ENCODE results near the gene ENTHD1.
A peak's percentile ranks its signal among the peaks of the same experiment; 100 is the strongest.
"Not testable (repeated sequence)": the region's sequence is repeated elsewhere in the genome, so short reads cannot be mapped to it uniquely, and the experiment has no call there.

Gene ENTHD1

GRCh38 chr22:39773976-39774539 lies 119.5 kb downstream of the ENTHD1 start:
- DNase-seq, result no peak

DNA sequence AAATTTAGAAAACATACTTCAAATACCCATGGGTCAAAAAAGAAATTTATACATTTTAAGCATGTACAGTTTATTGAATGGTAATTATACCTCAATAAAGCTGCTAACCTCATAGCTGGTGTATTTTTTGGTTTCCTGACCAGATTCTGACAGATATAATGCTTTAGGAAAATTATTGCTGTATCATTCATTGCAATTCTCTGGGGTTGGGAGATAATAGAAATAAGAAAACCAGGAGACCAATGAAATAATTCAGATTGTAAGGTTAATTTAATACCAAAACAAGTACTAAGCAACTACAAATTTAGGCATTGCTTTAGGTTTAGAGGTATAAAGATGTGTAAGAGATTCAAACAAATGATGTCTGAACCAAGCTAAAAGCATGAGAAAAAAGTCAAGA lies 120.1 kb downstream of the ENTHD1 start:
- no peak for DNase-seq

GRCh38 chr22:39771486-39771885 lies 122.1 kb downstream of the ENTHD1 start:
- DNase-seq, result no peak

DNA sequence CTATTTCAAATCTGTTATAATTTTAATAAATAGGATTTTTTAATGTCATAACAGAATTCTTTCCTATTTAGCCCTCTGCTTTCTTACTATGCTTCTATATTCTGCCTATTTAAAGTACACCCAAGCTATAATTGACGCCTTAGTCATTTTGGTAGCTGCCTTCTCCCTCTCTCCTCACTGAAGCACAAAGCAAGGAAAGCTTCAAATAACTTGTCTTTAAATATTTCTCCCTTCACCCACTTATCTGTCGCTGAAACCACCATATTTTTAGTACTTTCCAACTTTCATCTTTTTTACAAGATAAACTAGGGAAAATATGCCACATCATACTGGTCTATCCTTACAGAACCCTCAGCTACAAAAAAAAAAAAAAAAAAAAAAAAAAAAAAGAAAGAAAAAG lies 127.9 kb downstream of the ENTHD1 start:
- DNase-seq, result no peak

- DNase-seq, result no peak
These were observed 128.5 kb downstream of the ENTHD1 start for GRCh38 chr22:39765046-39765445.

- no peak for DNase-seq
These were observed 130.3 kb downstream of the ENTHD1 start for GRCh38 chr22:39763276-39763675.

DNA sequence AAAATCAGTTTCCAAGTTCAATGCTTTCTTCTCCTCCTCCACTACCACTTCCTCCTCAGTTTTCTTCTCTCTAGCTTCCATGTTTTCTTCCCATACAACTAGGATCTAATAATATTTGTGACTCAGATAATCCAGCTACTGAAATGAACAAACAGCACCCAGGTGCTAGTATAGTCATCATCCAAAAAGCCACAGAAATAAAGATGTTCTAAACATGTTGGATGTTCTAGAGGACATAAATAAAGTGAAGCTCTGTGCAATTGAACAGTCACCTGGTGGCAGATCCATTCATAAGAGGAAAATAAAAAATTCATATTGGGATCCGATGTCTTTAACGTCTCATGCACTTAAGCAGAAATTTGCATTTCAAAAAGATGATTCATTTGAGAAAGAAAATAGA lies 142.8 kb downstream of the ENTHD1 start:
- DNase-seq, result no peak

DNA sequence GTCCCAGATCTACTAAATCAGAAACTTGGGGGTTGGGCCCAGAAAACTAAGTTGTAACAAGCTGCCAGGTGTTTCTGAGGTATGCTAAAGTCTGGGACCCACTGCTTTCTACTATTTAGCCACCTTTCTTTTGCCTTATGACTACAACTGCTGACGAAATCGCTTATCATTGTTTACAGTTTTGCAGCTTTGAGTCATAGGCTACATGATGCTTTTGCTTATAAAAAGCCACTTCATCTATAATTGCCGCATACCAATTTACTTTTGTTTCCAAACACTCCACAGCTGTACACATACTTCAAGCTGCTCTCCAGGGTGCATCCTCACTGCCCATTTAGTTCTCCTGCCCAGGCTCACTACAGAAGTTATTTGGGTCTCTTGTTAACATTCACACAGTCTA lies 144.7 kb downstream of the ENTHD1 start:
- DNase-seq, result peak; percentile 14 to 26

GRCh38 chr22:39746600-39747262 lies 146.8 kb downstream of the ENTHD1 start:
- DNase-seq, result no peak

- no peak for DNase-seq
These were observed 147.8 kb downstream of the ENTHD1 start for GRCh38 chr22:39745789-39746188.

GRCh38 chr22:39744353-39744752 lies 149.2 kb downstream of the ENTHD1 start:
- DNase-seq, result no peak

DNA sequence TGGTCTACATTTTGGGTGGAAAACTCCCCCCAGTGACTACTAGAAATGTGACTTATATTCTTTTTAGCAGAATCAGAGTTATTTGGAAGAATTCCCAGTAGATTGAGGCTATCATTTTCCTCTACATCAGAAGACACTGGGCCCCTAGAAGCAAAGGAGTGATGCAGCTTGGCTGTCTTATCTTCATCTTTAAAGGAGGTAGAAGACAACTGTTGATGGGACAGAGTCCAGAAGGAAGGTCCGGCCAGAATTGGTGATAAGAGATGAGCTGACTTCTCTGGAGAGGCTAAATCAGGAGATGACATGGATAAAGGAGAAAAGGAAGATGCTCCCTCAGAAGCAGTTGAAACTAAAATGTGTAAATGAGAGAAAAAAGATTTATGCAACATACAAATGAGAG lies 149.6 kb downstream of the ENTHD1 start:
- DNase-seq, result no peak

DNA sequence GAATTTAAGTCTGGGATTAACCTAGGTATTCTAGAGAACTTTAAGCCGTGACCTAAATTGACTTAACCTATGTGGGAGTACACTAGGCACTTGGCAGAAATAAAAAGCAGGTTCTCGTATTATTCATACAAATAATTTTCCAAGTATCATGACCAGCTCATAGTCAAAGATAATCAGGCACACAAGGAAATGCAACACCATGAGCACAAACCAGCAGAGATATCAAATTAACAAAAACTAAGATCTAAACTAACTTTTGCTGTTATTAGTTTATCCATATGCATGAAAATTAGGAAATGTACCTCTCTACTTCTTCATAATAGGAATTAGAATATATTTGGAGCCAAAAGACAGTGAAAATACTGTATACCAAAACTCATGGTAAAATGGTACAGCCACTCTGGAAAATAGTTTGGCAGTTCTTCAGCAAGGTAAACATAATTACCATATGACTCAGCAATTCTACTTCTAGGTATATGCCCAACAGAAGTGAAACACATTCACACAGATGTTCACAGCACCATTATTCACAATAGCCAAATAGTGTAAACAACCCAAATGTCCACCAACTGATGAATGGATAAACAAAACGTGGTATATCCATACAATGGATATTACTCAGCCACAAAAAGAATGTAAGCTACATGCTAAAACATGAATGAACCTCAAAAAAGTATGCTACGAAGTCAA lies 154.1 kb downstream of the ENTHD1 start:
- DNase-seq, result no peak

- DNase-seq, result no peak
These were observed 154.8 kb downstream of the ENTHD1 start for GRCh38 chr22:39738746-39739145.

DNA sequence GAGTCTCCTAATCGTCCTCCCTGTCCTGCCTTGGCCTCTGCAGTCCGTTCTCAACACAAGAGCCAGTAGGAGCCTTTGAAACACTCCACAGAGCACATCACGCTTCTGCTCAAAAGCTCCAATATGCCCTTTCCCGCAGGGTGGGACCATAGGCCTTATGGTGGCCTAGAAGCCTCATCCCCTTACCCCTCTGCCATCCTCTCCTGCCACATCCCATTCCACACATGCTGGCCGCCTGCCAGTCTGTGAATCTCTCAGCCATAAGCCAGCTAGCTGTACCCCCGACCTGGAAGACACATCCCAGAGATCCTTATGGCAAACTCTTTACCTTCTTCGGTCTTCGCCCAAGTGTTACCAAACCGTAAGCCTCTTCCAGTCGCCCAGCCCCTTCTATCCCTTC lies 157.8 kb downstream of the ENTHD1 start:
- DNase-seq, result no peak

DNA sequence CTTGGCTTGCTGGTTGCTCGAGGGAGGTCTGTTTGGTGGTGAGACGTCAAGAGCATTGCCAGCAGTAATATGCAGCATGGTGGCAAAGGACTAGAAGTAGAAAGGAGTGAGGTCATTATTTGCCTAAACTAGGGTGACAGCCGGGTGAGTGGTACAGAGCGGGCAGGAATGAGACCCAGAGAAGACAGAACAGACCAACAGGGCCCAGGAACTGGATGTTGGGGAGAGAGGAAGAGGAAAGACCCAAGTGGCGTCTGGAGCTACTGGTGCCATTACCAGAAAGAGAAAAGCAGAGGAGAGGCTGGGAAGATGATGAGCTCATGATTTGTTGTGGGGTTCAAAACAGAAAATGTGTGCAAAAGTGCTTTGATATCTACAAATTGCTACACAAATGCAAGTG lies 158.7 kb downstream of the ENTHD1 start:
- DNase-seq, result no peak

- not testable (repeated sequence) for DNase-seq
These were observed 159.5 kb downstream of the ENTHD1 start for GRCh38 chr22:39734046-39734445.

GRCh38 chr22:39733191-39733590 lies 160.4 kb downstream of the ENTHD1 start:
- DNase-seq, result no peak

- DNase-seq, result no peak
These were observed 160.9 kb downstream of the ENTHD1 start for GRCh38 chr22:39732625-39733024.

DNA sequence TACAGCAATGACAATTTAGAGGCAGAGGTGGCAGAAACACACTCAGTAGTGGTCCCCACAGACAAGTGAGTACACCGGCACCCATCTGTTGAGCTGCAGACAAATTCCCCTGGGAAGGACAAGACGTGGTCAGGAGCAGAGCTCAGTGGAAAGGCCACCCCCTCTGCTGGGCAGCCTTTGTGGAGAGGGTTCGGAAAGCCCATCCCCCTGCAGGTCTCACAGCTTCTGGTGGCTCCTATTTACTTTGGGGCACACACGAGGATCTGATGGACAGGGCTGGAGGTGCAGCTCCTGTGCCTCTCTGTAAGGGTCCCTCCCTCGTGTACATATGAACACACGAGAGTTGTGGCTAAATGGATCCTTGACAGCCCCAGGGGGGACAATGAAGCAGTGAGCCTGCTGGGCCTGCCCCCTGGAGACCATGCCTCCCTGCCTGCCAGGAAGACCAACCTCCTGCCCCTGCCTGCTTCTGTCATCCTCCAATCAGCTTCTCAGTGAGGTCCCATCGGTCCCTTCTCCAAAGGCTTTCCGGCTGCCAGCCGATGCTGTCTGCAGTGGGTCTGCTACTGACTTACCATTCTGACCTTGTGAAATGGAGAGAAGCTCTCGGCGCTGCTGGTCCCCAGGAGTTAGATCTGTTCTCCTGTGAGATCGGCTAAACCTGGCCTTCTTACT lies 161.5 kb downstream of the ENTHD1 start:
- peak in 1 of 2 experiments; percentile 62 for DNase-seq

GRCh38 chr22:39731481-39731880 lies 162.1 kb downstream of the ENTHD1 start:
- no peak for DNase-seq

DNA sequence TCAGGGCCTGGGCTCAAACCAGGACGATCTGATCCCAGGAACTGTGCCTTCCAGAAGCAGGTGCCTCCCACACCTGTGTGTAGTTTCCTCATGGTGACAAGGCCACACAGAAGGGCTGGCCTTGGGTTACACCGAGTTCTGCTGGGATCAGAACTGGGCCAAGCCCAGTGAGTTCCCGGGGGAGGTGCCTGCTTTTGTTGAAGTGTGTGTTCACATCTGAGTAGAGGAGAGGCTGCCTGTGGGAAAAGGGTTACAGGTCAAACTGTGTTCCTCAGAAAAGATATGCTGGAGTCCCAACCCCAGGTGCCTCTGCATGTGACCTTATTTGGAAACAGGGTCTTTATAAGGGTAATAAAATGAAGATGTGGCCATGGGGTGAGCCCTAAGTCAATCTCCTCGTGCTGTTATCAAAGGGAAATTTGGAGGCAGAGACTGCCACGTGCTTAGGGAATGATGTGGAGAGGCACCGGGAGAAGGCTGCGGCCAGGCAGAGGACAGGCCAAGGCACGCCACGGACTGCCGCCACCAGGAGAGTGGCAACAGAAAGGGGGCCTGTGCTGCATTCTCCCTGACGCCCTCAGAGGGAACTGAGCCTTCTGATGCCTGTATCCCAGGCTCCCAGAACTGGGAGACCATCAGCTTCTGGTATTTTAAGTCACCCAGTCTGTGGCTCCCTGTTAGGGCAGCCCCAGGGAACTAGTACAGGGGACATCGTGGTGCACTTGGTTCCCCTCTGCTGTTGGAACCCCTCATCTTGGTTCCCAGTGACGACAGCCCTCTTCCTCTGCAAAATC lies 164.2 kb downstream of the ENTHD1 start:
- no peak for DNase-seq

DNA sequence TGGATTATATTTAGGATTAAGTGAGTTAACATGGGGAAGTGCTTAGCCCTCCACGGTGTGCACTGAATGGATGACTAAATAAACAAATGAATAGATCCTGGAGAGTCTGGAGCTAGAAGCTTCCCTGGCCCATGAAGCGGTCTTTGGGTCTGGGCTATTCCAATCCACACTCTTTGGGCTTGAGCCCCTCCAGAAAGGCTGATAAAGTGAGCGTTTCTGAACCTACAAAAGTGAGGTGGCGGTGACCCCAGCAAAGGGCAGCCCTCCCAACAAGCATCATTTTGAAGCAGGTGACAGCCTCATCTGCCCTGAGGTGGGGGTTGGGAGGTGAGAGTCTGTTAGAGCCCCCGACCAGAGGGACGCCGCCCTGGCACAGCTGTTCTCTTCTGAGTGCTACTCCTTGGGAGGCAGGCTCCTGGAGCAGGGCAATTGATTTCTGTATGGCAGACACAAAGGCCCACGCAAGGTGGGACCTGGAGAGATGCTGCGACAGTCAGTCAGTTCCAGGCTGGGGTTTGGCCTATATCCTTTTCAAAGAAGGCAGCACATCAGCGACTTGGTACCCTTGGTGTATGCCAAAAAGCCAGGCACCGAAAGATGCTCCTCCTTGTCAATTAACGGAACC lies 165.2 kb downstream of the ENTHD1 start:
- DNase-seq, result no peak

All from SHP77 (cell line).